PC-9 (cell line): ENCODE data around the gene KRT4.

ENCODE experiments used
- CTCF ChIP-seq: fragments of 200-600 bp; sonication (generic); conservative IDR thresholded peaks from 2 replicates; pipeline ENCODE4 v1.6.1; 2017; ENCODE audit warnings: mixed run types, antibody characterized with exemption, mild to moderate bottlenecking, moderate library complexity
- EZH2 ChIP-seq: fragments of 200-600 bp; sonication (generic); IDR thresholded peaks from 2 replicates; pipeline ENCODE4 v1.8.0; 2017; ENCODE audit warnings: antibody characterized with exemption, low read depth

DNA sequence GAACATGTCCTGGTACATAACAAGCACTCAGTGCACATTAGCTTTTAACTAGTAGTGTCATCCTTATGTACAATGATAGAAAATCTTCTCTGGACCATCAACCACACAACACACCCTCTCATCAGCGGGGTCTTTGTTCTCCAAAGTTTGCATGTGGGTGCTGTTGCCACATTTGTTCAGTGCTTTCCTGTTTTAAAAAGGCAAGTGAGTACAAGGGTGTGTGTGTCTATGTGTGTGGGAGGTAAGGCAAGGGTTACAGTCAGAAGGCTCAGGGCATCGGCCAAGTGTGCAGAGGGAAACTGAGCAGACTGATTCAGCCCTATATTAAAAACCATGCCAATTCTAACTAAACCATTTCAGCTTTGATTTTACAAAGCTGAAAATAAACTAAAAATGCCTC is 54.7 kb downstream of the KRT4 start:
- TF ChIP-seq EZH2 = no peak
- no peak for TF ChIP-seq CTCF
